ENCODE measurements around the gene LY6G5C. TPM values are rescaled to one million over a fixed set of nuclear protein-coding genes. Genes with fewer than 3 reads are reported as not detected.

Gene LY6G5C
- total and polyA plus RNA-seq, 2 experiments from 2014 or later = 0.54 to 9.0 TPM

DNA sequence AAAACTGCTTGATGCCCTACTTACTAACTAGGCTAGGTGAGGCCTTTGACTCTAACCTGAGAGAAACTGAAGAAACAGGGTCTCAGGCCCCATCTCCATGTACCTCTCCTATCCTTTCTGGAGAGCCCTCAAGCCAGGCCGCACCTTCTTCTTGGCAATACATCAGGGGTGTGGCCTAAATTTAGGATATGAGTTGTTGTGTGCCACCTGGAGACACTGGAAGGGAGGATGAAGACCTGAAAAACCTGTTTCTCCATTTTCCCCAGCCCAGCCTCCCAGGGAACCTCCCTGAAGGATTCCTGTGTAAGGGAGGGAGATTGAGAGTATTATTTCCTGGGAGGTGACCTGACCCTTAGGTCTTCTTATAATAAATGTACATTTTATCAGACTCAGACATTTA is 37.4 kb upstream of the LY6G5C start:
- H3K36me3 ChIP-seq = no peaks in the 10 kb centered on the region
- no peak for TF ChIP-seq CTCF (IDR thresholded peaks at IDR 0.05; ENCODE audit: low read depth, low read length)
- DNase-seq (ENCODE audit: low read depth in 1 of 2, low spot score in 1 of 2) = no peak
- H3K27ac ChIP-seq = no peak overlapping the region
- peaks cover 11% of the 10 kb centered on the region for H3K4me1 ChIP-seq (ENCODE audit: low read depth)
- H3K27me3 ChIP-seq = no peaks in the 10 kb centered on the region
- H3K4me3 ChIP-seq = no peak overlapping the region
- no peaks in the 10 kb centered on the region for H3K9me3 ChIP-seq (ENCODE audit: low read depth)

DNA sequence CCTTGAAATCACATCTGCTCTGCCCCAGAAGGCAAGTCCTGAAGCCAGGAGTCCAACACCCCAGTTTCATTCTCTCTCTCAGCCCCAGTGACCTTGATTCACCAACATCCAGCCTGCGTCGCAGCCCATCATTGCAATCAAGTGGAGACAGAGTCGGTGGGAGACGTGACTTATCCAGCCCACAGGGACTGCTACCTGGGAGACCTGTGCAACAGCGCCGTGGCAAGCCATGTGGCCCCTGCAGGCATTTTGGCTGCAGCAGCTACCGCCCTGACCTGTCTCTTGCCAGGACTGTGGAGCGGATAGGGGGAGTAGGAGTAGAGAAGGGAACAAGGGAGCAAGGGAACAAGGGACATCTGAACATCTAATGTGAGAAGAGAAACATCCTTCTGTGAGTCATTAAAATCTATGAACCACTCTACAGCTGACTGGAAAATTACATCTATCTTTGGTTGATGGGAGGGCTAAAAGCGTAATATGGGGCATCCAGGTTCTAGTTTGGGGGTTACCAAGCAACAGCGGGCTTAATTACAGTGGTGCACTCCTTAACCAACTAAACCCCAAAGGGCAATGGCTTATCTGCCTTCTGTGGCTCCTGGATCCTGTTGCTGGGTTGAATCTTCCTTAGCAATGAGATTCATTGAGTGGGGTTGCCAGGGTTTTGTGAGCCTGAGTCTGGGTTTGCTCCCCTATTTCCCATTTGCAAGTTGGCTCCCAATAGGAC is 36.8 kb upstream of the LY6G5C start:
- no peak overlapping the region for H3K27ac ChIP-seq
- no peak overlapping the region for H3K4me3 ChIP-seq
- peaks cover 11% of the 10 kb centered on the region for H3K4me1 ChIP-seq (ENCODE audit: low read depth)
- no peaks in the 10 kb centered on the region for H3K36me3 ChIP-seq
- DNase-seq (ENCODE audit: low read depth in 1 of 2, low spot score in 1 of 2) = peak in 1 of 2 donors; percentile 25
- no peaks in the 10 kb centered on the region for H3K9me3 ChIP-seq (ENCODE audit: low read depth)
- H3K27me3 ChIP-seq = no peaks in the 10 kb centered on the region
- no peak for TF ChIP-seq CTCF (IDR thresholded peaks at IDR 0.05; ENCODE audit: low read depth, low read length)

- H3K27ac ChIP-seq = no peak within 1 kb of the TSS
- DNase-seq (ENCODE audit: low read depth in 1 of 2, low spot score in 1 of 2) = no peak
- H3K9me3 ChIP-seq (ENCODE audit: low read depth) = no peaks in the 10 kb centered on the region
- no peak within 1 kb of the TSS for H3K4me3 ChIP-seq
- no peaks in the 10 kb centered on the region for H3K27me3 ChIP-seq
- no peaks in the 10 kb centered on the region for H3K36me3 ChIP-seq
- peaks cover 11% of the 10 kb centered on the region for H3K4me1 ChIP-seq (ENCODE audit: low read depth)
- TF ChIP-seq CTCF (IDR thresholded peaks at IDR 0.05; ENCODE audit: low read depth, low read length) = no peak
Observed at GRCh38 chr6:31715022-31715958, 34.4 kb upstream of the LY6G5C start, which contains the start of gene LY6G6D. Gene LY6G6D (plus strand): TSS chr6:31715348. CDS start chr6:31715356, 8 bp downstream.

GRCh38 chr6:31713991-31714684 is 33.3 kb upstream of the LY6G5C start:
- TF ChIP-seq CTCF (IDR thresholded peaks at IDR 0.05; ENCODE audit: low read depth, low read length) = no peak
- Histone ChIP-seq H3K4me3 (no peak overlapping the region), H3K4me1 (ENCODE audit: low read depth) (peaks cover 11% of the 10 kb centered on the region), H3K9me3 (ENCODE audit: low read depth) (no peaks in the 10 kb centered on the region), H3K36me3 (no peaks in the 10 kb centered on the region), H3K27me3 (no peaks in the 10 kb centered on the region), H3K27ac (no peak overlapping the region)
- no peak for DNase-seq (ENCODE audit: low read depth in 1 of 2, low spot score in 1 of 2)

DNA sequence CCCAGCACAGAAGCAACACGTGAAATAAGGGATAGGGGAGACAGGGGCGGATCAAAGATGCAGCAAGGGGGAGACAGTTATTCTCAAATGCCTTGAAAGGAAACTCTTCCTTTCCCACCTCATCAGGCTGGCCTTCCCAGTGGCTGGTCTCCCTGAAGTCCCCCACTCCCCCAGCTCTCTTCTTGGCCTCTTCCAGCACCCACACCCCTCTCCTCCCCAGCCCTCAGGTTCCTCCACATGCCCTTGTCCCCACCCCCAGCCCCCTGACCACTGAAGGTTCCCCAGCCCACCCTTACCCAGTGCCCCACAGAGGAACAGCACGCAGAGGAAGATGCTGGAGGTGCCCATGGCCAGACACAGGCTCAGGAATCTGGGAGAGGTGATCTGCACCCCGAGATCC is 32.6 kb upstream of the LY6G5C start:
- Histone ChIP-seq H3K27ac (no peak overlapping the region), H3K4me3 (no peak overlapping the region), H3K27me3 (no peaks in the 10 kb centered on the region), H3K4me1 (ENCODE audit: low read depth) (peaks cover 11% of the 10 kb centered on the region), H3K36me3 (no peaks in the 10 kb centered on the region), H3K9me3 (ENCODE audit: low read depth) (no peaks in the 10 kb centered on the region)
- DNase-seq (ENCODE audit: low read depth in 1 of 2, low spot score in 1 of 2) = no peak
- TF ChIP-seq CTCF (IDR thresholded peaks at IDR 0.05; ENCODE audit: low read depth, low read length) = no peak

Data from cardiac muscle cell (in vitro differentiated cells and primary cell).